ENCODE results near the gene FAM98C.

DNA sequence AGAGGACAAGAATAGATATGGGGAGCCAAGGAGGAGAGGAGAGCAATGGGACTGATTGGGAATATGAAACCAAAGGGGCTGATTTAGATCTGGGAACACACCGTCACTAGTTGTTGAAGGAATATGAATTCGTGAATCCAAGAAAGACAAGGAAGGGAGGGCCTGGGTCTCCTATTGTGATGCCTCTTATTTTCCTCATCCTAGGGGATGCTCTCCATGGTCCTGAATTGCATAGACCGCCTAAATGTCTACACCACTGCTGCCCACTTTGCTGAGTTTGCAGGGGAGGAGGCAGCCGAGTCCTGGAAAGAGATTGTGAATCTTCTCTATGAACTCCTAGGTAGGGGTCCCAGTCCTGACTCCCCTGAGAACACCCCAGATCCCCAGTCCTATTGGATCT is 52.1 kb downstream of the FAM98C start:
- TF ChIP-seq, protein P1, sequence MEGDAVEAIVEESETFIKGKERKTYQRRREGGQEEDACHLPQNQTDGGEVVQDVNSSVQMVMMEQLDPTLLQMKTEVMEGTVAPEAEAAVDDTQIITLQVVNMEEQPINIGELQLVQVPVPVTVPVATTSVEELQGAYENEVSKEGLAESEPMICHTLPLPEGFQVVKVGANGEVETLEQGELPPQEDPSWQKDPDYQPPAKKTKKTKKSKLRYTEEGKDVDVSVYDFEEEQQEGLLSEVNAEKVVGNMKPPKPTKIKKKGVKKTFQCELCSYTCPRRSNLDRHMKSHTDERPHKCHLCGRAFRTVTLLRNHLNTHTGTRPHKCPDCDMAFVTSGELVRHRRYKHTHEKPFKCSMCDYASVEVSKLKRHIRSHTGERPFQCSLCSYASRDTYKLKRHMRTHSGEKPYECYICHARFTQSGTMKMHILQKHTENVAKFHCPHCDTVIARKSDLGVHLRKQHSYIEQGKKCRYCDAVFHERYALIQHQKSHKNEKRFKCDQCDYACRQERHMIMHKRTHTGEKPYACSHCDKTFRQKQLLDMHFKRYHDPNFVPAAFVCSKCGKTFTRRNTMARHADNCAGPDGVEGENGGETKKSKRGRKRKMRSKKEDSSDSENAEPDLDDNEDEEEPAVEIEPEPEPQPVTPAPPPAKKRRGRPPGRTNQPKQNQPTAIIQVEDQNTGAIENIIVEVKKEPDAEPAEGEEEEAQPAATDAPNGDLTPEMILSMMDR (IDR thresholded peaks at IDR 0.05) = no peak
- TF ChIP-seq POLR2A (IDR thresholded peaks at IDR 0.05) = no peak

Measured in right lobe of liver (tissue), 4 donors.